HepG2 (cell line): ENCODE results near the gene PLA2G4D. TPM values are rescaled to one million over a fixed set of nuclear protein-coding genes. Genes with fewer than 3 reads are reported as not detected.

Experiments
- E2F5 ChIP-seq: sonication (generic); formaldehyde crosslinking; conservative IDR thresholded peaks from 2 replicates; pipeline ENCODE4 v1.4.0; 2020; ENCODE audit warnings: missing genetic modification reagents
- ERF ChIP-seq: IDR thresholded peaks from 2 replicates; pipeline ENCODE4 v1.6.1; 2018; ENCODE audit warnings: missing biosample characterization, missing genetic modification reagents
- GABPB1 ChIP-seq: IDR thresholded peaks from 2 replicates; pipeline ENCODE4 v1.6.1; 2016; ENCODE audit warnings: mild to moderate bottlenecking, missing genetic modification reagents, moderate library complexity, missing compliant biosample characterization
- GPN1 ChIP-seq: sonication (generic); formaldehyde crosslinking; IDR thresholded peaks from 2 replicates; pipeline ENCODE4 v1.5.1; 2020; ENCODE audit warnings: missing genetic modification reagents, borderline replicate concordance
- HMGXB3 ChIP-seq: sonication (generic); formaldehyde crosslinking; IDR thresholded peaks from 2 replicates; pipeline ENCODE4 v1.4.0; 2020; ENCODE audit warnings: missing genetic modification reagents, borderline replicate concordance
- HNRNPUL1 ChIP-seq: fragments of 200-400 bp; formaldehyde crosslinking; IDR thresholded peaks from 2 replicates; pipeline ENCODE4 v1.6.1; 2017; ENCODE audit warnings: low read depth, mild to moderate bottlenecking, low read length, moderate library complexity
- MTF1 ChIP-seq: sonication (generic); formaldehyde crosslinking; IDR thresholded peaks from 2 replicates; pipeline ENCODE4 v1.5.0; 2020; ENCODE audit warnings: missing genetic modification reagents
- NFE2L2 ChIP-seq: fragments of 150-350 bp; IDR thresholded peaks from 2 replicates; pipeline ENCODE4 v1.6.1; 2014; ENCODE audit warnings: low read length
- NFYB ChIP-seq: sonication (generic); formaldehyde crosslinking; IDR thresholded peaks from 2 replicates; pipeline ENCODE4 v1.4.0; 2020; ENCODE audit warnings: missing genetic modification reagents
- SIN3A ChIP-seq: IDR thresholded peaks from 2 replicates; pipeline ENCODE4 v1.6.1; 2011; ENCODE audit warnings: low read depth, mild to moderate bottlenecking, control low read depth, low read length, borderline replicate concordance
- ZBTB7B ChIP-seq: sonication (generic); formaldehyde crosslinking; IDR thresholded peaks from 2 replicates; pipeline ENCODE4 v1.4.0; 2020; ENCODE audit warnings: missing genetic modification reagents
- ZFP1 ChIP-seq: IDR thresholded peaks from 2 replicates; pipeline ENCODE4 v1.6.1; 2016
- ZFP36 ChIP-seq: fragments of 150-350 bp; IDR thresholded peaks from 2 replicates; pipeline ENCODE4 v1.6.1; 2018; ENCODE audit warnings: borderline replicate concordance, low read length, low read depth; ENCODE audit not compliant: partially characterized antibody
- ZFP82 ChIP-seq: sonication (generic); formaldehyde crosslinking; IDR thresholded peaks from 2 replicates; pipeline ENCODE4 v1.5.1; 2020; ENCODE audit warnings: mild to moderate bottlenecking, missing genetic modification reagents, borderline replicate concordance
- ZKSCAN8 ChIP-seq: IDR thresholded peaks from 2 replicates; pipeline ENCODE4 v1.6.1; 2016; ENCODE audit warnings: borderline replicate concordance, missing genetic modification reagents, missing compliant biosample characterization
- ZNF136 ChIP-seq: sonication (generic); formaldehyde crosslinking; IDR thresholded peaks from 2 replicates; pipeline ENCODE4 v1.8.1; 2022; ENCODE audit warnings: low read depth, mild to moderate bottlenecking, moderate library complexity, missing genetic modification reagents
- ZNF30 ChIP-seq: sonication (generic); formaldehyde crosslinking; IDR thresholded peaks from 2 replicates; pipeline ENCODE4 v1.5.0; 2020; ENCODE audit warnings: mild to moderate bottlenecking, missing genetic modification reagents
- ZNF441 ChIP-seq: sonication (generic); formaldehyde crosslinking; IDR thresholded peaks from 2 replicates; pipeline ENCODE4 v1.7.0; 2021; ENCODE audit warnings: missing genetic modification reagents, borderline replicate concordance
- ZNF543 ChIP-seq: sonication (generic); formaldehyde crosslinking; IDR thresholded peaks from 2 replicates; pipeline ENCODE4 v1.4.0; 2020; ENCODE audit warnings: mild to moderate bottlenecking, missing genetic modification reagents
- ZNF550 ChIP-seq: sonication (generic); formaldehyde crosslinking; IDR thresholded peaks from 2 replicates; pipeline ENCODE4 v1.4.0; 2020; ENCODE audit warnings: mild to moderate bottlenecking, missing genetic modification reagents, borderline replicate concordance
- ZNF644 ChIP-seq: IDR thresholded peaks from 2 replicates; pipeline ENCODE4 v1.6.1; 2016; ENCODE audit warnings: low read depth
- ZNF746 ChIP-seq: sonication (generic); formaldehyde crosslinking; IDR thresholded peaks from 2 replicates; pipeline ENCODE4 v1.8.0; 2022; ENCODE audit warnings: mild to moderate bottlenecking, missing genetic modification reagents
- ZNF766 ChIP-seq: sonication (generic); formaldehyde crosslinking; IDR thresholded peaks from 2 replicates; pipeline ENCODE4 v1.5.0; 2020; ENCODE audit warnings: missing genetic modification reagents, borderline replicate concordance
- ZNF768 ChIP-seq: sonication (generic); formaldehyde crosslinking; IDR thresholded peaks from 2 replicates; pipeline ENCODE4 v1.4.0; 2020; ENCODE audit warnings: missing genetic modification reagents
- ZNF780A ChIP-seq: sonication (generic); formaldehyde crosslinking; IDR thresholded peaks from 2 replicates; pipeline ENCODE4 v1.8.0; 2022; ENCODE audit warnings: mild to moderate bottlenecking, missing genetic modification reagents, moderate library complexity
- ZNF784 ChIP-seq: sonication (generic); formaldehyde crosslinking; IDR thresholded peaks from 2 replicates; pipeline ENCODE4 v1.5.1; 2020; ENCODE audit warnings: missing genetic modification reagents, mild to moderate bottlenecking, borderline replicate concordance
- polyA plus RNA-seq, 8 experiments: library from polyadenylated mRNA; depleted of rRNA in 3 of 8; stranded (reverse) in 7 of 8; unstranded in 1 of 8; fragments of >200 nt; fragmentation: Illumina TruSeq in 4 of 8; extraction: Trizol in 4 of 8; gene quantifications; 2 replicates each; pipeline versions ENCODE4 v1.2.1 to v1.2.3, GENCODE V29; 2011 to 2016; ENCODE audit warnings: low read depth in 4 of 8, missing spikeins in 1 of 8, mixed read lengths in 1 of 8; ENCODE audit not compliant: insufficient read depth in 1 of 8
- total RNA-seq, 5 experiments: library from RNA; depleted of rRNA; stranded (reverse); fragments of >200 nt; fragmentation: Illumina TruSeq; extraction: Trizol; gene quantifications; 2 replicates each; pipeline ENCODE4 v1.2.3, GENCODE V29; 2016; ENCODE audit warnings: low read depth in 1 of 5

Gene PLA2G4D
- total and polyA plus RNA-seq, 2 of the 13 experiments (the other 11 are each of a cell fraction or from before 2014, with no cell fraction given): 0.04 to 0.21 TPM

GRCh38 chr15:42056934-42057798 lies 37.2 kb downstream of the PLA2G4D start (continued):
- TF ChIP-seq ZNF784 (CRISPR knock-in tag) (no peak), ZFP82 (CRISPR knock-in tag) (no peak), ZNF766 (CRISPR knock-in tag) (no peak), ZNF644 (CRISPR knock-in tag) (peak; percentile 93), ZNF136 (CRISPR knock-in tag) (0 out of 2 replicates have a peak, but pooled peaks have one; percentile 33), ZFP36 (no peak), ERF (peak; percentile 60), ZNF746 (CRISPR knock-in tag) (0 out of 2 replicates have a peak, but pooled peaks have one; percentile 49), SIN3A (0 out of 2 replicates have a peak, but pooled peaks have one; percentile 49), HMGXB3 (CRISPR knock-in tag) (no peak), ZBTB7B (CRISPR knock-in tag) (peak; percentile 77), GPN1 (CRISPR knock-in tag) (no peak), ZNF543 (peak; percentile 47; the same call in 1 of the 2 replicates), ZFP1 (CRISPR knock-in tag) (no peak), ZNF768 (CRISPR knock-in tag) (peak; percentile 92), MTF1 (CRISPR knock-in tag) (no peak), HNRNPUL1 (no peak), ZNF441 (no peak), ZNF30 (CRISPR knock-in tag) (no peak), GABPB1 (CRISPR knock-in tag) (peak; percentile 60), NFE2L2 (no peak), ZKSCAN8 (CRISPR knock-in tag) (0 out of 2 replicates have a peak, but pooled peaks have one; percentile 26), NFYB (CRISPR knock-in tag) (no peak), E2F5 (CRISPR knock-in tag) (no peak), ZNF780A (CRISPR knock-in tag) (no peak), ZNF550 (CRISPR knock-in tag) (no peak)
